SK-N-SH treated with all-trans-retinoic acid at 6 μM for 48 hours (cell line): ENCODE measurements around the gene EMID1.

Experiments
- ARNTL ChIP-seq: fragments of 450-650 bp; formaldehyde crosslinking; IDR thresholded peaks from 2 replicates; pipeline ENCODE4 v1.5.0; 2020; ENCODE audit warnings: low read depth, mild to moderate bottlenecking, moderate library complexity, borderline replicate concordance
- GLIS3 ChIP-seq: fragments of 250-450 bp; sonication (Bioruptor Pico); IDR thresholded peaks from 2 replicates; pipeline ENCODE4 v1.5.0; 2020; ENCODE audit warnings: mild to moderate bottlenecking, moderate library complexity
- ZFP3 ChIP-seq: fragments of 250-450 bp; sonication (Bioruptor Pico); IDR thresholded peaks from 2 replicates; pipeline ENCODE4 v1.5.0; 2020; ENCODE audit warnings: mild to moderate bottlenecking, moderate library complexity
- TF ChIP-seq, protein P1 (sequence below): fragments of 250-450 bp; sonication (Bioruptor Pico); IDR thresholded peaks from 2 replicates; pipeline ENCODE4 v1.8.0; 2020; ENCODE audit warnings: mild to moderate bottlenecking, moderate library complexity, borderline replicate concordance

DNA sequence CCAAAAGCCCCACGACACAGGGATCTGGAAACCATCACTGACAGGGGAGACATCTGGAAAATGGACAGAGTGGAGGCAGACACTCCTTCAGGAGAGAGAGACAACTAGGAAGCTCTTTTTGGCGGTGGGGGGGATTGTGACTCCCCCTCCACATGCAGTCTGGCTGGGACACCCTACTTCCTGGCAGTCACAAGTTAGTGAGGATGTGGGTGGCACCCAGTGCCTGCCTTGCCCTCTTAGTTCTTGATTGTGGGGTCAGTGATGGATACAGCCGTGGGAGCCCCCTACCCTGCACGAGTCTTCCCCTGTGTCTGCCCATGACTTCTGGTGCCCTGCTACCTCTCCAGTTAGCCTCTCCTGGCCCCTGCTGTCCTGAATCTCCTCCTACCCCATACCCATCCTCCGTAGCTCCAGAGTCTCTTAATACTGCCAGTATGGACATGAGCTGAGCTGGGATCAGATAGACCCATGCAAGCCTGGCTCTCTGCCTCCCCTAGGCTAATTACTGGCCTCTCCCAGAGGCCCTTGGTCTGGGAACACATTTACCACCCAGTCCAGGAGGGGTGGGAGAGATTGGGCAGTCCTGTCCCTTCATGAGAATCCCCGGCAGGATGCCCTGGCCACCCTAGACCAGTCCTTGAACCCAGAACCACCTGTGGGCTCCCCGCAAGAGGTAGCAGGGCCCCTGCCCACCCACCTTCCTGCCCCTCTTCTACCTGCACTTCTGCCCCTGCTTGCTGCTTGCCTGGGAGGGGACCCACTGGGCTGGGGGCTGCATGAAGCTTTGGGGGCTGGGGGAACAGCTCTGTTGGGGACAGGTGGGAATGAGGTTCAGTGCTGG is 39.3 kb downstream of the EMID1 start:
- TF ChIP-seq, protein P1, sequence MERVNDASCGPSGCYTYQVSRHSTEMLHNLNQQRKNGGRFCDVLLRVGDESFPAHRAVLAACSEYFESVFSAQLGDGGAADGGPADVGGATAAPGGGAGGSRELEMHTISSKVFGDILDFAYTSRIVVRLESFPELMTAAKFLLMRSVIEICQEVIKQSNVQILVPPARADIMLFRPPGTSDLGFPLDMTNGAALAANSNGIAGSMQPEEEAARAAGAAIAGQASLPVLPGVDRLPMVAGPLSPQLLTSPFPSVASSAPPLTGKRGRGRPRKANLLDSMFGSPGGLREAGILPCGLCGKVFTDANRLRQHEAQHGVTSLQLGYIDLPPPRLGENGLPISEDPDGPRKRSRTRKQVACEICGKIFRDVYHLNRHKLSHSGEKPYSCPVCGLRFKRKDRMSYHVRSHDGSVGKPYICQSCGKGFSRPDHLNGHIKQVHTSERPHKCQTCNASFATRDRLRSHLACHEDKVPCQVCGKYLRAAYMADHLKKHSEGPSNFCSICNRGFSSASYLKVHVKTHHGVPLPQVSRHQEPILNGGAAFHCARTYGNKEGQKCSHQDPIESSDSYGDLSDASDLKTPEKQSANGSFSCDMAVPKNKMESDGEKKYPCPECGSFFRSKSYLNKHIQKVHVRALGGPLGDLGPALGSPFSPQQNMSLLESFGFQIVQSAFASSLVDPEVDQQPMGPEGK (CRISPR knock-in tag), result no peak
- TF ChIP-seq GLIS3 (CRISPR knock-in tag) (no peak), ZFP3 (no peak), ARNTL (CRISPR knock-in tag) (no peak)
